IPS-NIHi7 (cell line): ENCODE data around the gene HLA-DOB.

Experiments
- DNase-seq: peaks from one replicate; pipeline ENCODE4 v3.0.0; 2012; ENCODE audit warnings: mixed read lengths; ENCODE audit errors: extremely low spot score

Gene HLA-DOB

DNA sequence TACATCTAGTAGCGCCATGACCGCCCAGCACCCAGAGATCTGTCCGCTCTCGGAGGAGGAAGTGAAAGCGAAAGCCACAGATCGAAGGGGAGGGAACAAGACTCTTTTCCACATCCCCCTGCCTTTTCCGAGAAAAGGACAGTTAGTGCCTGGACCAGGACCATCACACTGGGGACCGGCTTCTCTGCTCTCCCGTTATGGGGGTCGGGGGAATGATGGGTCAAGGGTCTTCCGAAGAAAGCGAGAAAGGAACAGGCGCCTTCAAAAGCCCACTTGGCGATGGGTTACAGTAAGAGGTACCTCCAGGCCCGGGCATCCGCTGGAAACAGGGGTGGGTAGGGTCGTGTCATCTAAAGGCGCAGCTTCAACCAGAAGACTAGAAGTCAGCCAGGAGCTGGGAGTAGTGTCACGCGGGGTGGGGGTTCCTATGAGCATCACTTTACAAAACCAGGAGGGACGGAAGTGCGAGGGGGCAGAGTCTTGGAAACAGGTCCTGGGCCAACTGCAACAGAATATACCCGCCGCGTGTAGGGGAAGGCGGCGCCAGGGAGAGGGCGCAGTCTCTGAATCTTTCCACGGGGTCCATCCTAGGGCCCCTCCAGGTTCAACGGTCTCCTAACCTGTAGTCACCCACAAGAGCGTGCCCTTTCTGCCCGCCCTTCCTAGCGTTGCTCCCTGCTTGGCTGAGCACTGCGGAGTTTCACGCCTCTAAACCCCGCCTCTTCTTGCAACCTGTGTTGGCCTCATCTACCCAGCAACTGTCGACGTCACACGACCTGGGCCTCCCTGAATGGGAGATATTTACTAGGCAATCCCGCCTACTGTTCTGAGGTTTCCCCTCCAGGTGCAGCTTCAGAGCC lies 27.4 kb upstream of the HLA-DOB start, which contains the start of gene PSMB8:
Gene PSMB8, minus strand, starts transcription at position 69 of the 860 bp plus-strand sequence. Its CDS starts 51 bp downstream, at position 18.
- DNase-seq, result peak; percentile 94

DNA sequence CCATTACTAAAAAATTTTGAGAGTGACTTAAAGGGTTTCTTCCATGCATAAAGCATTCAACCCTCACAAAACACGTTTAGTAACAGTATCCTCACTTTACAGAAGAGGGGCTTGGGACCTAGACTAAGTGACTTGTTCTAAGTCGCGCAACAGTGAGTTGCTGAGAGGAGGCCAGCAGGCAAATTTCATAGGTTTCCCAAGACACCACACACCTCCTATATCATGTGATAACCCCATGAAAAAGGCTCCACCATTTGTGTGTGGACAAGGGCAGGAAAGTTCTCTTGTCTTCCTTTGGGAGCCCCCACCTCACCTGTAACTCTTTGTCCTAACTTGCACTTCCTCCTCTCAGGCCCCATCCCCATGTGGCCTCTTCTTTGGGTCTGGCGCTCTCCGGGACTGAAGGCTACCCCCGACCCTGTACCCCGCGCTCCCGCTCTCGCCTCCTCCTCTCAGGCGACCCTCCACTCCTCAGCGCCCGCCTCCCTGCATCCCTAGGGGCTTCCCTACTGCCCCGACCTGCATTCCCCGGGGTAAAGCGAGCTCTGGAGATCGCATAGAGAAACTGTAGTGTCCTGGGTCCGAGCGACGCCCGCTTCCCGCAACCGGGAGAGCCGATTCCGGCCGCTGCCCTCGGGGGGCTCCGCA lies 26.7 kb upstream of the HLA-DOB start:
- no peak for DNase-seq

DNA sequence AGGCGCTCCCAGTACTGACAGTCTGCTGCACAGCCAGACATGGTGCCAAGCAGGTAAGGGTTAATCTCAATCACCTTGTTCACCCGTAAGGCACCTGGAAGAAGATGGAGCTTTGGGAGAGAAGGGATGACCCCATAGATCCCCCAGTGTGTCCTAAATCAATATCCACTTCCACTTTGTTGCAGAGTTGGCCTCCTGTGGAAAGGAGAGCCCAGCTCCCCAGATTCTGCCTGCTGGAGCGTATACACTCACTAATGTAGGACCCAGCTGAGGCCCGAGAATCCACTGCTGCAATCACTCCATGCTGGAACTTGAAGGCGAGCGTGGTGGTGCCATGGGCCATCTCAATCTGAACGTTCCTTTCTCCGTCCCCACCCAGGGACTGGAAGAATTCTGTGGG lies 25.9 kb upstream of the HLA-DOB start:
- no peak for DNase-seq

DNA sequence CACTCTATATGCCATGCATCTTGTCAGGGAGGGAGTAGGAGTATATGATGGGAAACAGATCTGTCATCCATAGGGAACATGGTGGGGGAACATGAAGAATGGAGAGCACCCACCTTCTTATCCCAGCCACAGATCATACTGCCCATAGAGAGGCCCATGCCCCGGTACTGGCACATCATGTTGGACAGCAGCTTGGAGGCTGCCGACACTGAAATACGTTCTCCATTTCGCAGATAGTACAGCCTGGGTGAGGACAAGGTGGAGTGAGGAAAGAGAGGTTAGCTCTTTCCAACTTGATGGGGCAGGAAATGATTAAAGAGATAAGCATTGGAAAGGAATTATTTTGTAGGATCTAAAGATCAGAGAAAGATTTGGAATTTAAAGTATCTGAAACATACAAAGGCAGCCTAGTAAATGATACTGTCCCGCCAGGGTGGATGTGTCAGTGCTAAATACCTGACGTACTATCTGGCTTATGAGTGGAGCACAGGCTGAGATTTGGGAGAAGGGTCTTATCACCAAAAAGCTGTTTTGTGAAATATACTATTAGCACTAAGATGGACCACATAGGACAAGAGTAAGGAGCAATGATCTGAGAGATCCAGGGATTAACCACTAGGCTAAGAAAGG lies 25.3 kb upstream of the HLA-DOB start:
- no peak for DNase-seq

DNA sequence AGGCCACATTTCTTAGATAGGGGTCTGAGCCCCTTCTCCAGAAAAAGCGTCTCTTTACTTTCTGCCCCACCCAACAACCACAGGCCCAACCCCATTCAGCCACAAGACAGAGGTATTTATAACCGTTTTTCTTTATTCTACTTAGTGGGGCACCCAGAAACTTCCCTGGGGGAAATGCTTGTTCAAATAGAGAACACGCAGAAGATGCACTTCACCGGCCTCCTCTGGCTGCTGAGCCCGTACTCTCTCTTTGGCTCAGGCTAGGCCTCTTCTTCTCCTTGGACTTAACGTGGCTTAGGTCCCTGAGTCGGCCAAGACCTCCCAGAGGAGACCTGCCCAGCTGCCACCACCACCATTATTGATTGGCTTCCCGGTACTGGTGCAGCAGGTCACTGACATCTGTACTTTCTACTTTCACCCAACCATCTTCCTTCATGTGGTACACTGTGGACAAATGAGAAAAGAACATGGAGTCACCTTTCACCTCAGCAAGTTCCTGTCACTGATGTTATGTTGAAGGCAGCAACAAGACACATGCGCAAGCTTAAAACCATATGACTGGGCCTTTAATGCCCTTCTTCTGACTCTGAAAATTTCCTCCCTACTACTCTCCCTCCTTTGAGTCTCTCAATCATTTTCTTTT lies 23.9 kb upstream of the HLA-DOB start:
- no peak for DNase-seq

DNA sequence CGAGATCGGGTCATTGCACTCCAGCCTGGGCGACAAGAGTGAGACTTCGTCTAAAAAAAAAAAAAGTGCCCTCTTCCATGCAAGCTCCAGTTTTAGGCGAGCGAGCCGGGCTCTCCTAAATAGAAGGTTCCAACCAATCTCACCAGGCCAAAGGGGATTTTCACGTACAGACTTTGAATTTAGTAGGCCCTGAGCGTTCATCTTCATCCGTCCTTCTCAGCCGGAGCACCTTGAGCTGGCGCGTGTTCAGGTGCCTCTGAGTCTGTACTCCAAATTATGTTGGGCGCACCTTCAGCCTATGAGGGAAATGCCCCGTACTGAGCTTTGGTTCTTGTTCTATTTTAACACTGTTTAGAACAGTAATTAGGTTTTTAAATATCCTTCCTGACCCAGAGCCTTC lies 22.6 kb upstream of the HLA-DOB start:
- DNase-seq, result no peak

DNA sequence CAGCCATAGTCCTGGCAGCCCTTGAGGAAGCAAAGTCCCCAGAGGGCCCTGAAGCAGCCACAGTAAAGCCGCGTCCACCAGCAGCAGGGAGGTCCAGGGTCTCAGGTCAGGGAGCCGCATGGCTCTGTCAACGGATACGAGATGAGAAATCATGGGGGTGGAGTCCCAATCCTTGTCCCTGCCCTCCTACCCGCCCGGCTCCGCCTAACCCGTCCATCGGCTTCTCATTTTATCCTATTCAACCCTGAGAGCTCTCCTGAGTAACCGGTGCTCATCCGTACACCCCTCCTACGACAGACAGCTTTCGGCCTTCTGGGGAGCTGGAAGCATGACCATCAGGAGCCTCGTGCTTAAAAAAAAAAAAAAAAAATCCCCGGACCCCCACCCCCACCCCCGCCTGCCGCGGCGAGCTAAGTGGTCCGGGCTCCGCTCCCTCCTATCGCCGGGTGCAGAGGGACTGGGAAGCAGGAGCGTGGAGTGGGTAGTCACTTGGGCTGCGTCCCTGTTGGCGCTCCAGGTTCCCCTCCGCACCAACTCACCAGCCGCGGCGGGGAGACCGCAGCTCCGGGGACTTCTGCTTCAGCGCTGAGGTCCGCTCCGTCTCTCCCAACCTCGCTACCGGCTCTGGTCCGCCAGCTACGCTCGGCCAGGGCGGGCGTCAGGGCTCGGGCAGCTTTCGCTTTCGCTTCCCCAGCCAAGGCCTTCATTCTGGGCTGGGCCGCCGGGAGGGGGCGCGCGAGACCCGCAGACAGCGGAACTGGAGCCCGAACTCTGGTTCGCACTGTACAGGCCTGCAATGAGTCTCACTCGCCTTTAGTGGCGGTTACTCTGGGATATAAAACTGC lies 21.5 kb upstream of the HLA-DOB start, which contains the start of gene TAP2:
Gene TAP2, minus strand, starts transcription at position 626 of the 845 bp plus-strand sequence. Its CDS starts 506 bp downstream, at position 120.
- peak; percentile 94 for DNase-seq

DNA sequence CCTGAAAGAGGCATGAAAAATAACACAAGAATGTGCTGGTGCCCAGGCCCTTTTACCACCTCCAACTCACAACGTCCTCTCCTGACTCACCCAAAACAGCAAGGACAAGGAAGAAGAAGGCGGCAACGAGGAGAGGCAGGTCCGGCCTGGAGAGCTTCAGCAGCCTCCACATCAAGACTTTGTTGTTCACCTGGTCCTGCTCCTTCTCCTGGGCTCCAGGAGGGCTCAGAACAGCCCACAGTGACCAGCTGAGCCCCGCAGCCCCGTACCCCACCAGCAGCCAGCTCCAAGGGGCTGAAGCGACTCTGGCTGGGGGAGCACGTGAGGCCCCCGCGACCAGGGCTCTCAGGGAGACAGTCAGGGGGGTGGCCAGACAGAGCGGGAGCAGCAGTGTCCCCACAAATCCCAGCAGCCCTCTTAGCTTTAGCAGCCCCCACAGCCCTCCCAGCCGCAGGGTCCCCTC lies 20.9 kb upstream of the HLA-DOB start:
- DNase-seq, result no peak

DNA sequence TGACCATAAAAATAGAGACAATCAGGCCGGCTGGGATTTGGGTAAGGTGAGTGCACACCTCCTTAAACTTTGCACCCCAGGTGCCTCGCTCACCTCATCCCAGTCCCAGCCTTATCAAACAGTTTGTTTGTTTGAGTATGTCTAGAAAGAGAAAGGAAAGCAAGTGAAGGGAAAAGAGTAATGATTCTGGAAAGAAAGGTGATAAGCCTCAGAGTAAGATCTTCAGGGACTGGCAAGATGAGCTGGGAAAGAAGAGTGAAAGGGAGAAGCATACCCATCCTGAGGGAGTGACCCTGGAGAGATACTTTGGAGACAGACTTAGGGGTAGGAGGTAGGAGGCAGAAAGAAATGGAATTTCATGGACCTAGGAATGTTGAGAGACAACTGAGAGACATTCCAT lies 20.1 kb upstream of the HLA-DOB start:
- DNase-seq, result no peak

DNA sequence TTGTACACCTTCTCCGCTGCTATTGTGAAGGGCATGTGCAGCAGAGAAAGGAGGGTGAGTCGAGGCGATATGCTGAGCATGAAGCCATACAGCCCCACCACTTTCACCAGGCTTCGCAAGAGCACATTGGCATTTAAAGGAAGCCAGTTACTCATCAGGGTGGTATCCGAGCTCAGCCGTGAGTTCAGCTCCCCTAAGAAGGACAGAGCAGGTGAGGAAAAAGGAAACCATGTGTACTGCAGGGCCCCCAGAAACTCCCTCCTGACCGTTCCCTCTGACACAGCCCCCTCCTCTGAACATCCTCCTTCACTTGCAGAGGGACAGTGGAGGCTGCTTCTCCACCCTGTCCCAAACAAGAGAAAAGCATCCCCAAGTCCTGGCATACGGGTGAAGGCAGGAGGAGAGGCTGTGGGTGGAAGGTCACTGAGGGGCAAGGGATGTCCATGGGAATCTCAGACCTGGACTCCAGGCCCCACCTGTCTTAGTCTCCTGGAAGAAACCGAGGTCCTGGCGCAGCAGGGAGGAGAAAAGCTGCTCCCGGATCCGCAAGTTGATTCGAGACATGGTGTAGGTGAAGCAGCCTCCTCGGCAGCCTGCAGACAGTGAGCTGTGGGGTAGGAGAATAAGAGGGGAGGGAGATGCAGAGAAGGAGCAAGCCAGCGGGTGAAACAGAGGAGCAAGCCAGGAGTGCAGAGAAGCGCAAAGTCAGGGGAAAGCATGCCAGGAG lies 18.5 kb upstream of the HLA-DOB start:
- no peak for DNase-seq

DNA sequence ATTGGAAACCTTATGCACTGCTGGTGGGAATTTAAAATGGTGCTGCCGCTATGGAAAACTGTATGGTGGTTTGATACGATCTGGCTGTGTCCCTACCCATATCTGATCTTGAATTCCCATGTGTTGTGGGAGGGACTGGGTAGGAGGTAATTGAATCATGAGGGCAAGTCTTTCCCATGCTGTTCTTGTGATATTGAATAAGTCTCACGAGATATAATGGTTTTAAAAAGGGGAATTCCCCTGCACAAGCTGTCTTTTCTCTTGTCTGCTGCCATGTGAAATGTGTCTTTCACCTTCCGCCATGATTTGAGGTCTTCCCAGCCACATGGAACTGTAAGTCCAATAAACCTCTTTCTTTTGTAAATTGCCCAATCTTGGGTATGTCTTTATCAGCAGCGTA lies 16.9 kb upstream of the HLA-DOB start:
- DNase-seq, result no peak

DNA sequence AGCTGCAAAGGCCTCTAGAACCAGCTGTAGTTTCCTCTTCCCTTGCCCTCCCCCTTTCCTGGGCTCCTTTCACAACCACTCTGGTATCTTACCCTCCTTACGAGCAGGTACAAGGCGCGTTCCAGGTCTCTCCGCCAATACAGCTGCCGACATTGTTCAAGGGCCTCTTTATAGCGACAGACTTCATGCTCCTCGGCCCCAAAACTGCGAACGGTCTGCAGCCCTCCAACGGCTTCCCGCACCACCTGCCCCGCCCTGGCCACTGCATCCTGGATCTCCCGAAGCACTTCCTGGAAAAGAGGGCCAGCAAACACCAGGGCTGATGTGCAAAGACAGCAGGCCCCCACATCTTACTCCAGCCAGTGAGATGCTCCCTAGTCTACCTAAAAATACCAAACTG lies 15.7 kb upstream of the HLA-DOB start:
- DNase-seq, result no peak

DNA sequence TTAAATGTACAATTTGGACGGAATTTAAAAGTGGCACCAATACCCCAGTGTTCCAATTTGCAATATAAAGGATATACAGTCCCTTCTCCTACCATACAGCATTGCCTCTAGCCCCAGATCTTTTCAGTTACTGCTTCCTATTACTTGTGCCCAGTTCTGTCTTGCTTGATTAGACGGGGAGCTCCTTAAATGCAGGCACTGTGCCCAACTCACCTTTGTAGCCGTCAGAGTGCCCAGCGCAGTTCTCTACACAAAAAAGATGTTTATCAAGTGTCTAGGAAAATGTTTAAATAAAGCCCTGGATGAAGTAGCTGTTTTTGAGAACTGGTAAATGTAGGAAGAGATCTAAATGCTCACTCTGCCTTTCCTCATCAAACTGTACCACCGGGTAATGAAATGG lies 14.1 kb upstream of the HLA-DOB start:
- DNase-seq, result no peak

DNA sequence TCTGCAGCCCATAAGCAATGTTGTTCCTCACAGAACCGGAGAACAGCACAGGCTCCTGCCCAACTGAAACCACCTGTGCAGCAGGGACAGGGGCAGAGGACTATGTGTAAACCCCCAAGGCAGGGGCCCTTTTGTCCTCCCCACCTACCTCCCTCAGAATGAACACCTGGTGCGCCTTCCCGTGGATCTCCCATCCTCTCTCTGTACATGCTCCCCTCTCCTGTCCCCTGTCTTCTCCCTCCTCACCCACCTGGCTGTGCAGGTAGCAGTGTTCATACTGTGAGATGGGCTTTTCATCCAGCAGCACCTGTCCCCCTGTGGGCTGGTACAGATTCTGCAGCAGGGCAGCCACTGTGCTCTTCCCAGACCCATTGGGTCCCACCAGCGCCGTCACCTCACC lies 13.2 kb upstream of the HLA-DOB start:
- no peak for DNase-seq

DNA sequence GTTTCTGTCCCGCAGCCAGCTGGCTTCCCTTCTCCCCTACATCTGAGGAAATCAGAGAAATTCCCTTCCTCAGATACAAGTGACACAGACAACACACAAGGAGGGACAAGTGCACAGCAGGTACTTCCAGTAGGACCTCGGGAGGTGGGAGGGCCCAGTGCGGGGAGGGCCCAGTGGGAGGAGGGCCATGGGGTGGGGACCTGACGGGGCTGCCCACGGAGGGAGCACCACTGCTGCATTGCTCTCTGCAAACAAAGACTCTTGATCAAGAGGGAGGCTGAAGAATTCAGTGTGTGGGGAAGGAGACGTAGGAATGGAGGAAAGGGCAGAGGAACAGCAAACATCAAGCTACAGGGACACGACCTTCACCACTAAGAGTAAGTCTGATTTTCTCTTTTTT lies 12.7 kb upstream of the HLA-DOB start:
- DNase-seq, result no peak

DNA sequence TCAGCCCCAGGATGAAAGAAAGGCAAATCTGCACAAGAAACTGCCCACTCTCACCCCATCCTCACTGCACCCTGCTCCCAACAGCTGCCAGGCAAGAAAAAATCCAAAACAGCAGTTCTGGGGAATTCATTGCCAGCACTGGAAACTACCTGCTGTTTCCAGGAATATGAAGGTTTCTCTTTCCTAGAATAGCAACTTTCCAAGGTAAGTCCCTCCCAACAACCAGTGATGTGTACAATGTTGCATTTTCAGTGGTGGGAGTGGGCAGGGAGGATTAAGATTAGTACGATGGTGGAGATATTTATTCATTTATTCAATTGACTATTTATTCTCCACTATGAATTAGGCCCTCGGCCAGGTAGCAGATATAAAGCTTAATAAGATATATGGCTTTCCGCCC lies 10.2 kb upstream of the HLA-DOB start:
- DNase-seq, result no peak

DNA sequence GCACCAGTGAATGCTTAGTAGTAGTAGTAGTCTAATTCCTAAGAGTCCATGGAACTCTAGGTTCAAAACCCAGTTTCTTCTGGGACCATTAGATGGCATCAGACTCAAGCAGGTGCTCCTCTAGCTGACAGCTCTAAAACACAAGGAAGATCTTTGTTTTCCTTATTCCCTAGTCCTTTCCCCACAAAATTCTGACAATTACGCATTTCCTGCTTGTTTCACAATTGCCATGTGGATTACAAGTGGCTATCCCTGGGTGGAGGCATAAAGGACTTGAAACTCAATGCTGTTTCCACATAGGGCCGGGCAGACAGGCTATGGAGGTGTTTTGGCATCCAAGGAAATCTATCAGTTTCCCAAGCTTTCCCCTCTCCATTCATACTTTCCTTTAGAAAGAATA lies 9.2 kb upstream of the HLA-DOB start:
- DNase-seq, result peak; percentile 32

DNA sequence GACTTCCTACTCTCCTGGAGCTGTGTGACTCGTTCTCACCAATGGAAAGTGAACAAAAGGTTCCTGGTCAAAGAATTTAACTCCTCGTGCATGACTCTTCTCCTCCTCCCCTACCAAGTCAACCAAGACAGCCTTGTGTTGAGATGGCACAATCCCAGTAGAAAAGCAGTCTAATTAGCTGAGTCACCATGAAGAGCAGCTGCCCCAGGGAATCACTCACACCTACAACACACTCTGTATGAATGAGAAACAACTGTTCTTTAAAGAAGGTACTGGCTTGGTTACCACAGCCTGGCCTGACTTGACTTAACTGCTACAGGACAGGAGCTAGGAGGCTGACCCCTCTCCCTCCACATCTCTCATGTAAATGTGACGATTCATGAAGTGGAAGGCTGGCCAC lies 2.9 kb upstream of the HLA-DOB start:
- DNase-seq, result no peak

DNA sequence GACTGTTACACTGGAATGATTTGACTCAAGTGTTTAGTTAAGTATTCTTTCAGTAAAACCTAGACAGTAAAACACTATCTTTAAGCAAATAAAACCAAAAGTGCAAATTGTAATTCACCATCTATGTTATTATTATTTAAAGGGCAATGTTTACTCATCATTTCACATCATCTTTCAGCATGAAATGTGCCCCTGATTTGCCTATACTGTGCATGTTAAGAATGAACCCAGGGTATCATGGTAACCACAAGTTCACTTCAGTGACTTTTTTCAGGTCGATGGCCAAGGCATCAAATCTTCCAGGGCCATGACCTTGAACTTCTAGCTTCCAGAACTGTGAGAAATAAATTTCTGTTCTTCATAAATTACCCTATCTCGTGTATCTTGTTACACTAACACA lies 2.1 kb upstream of the HLA-DOB start:
- DNase-seq, result no peak

DNA sequence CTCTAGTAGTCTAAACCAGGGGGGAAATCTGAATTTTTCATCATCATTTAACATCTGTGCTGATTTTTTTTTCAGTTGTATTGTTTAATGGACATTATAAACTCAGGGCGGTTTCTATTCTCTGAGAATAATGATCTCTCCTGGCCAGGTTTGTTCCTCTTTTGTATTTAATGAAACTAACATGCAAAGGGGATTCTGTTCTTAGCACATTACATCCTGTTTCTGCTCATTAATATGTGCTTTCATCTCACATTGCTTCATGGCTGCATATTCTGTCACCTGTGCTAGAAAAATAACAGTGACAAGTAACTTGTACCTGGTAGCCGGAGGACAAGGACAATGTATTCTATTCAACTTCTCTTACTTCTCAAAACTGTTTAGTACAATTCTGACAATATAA lies 806 bp downstream of the HLA-DOB start:
- DNase-seq, result no peak
